Left ventricle myocardium inferior (tissue), 1 donor: ENCODE measurements around the gene SLC16A2. TPM values are rescaled to one million over a fixed set of nuclear protein-coding genes. Genes with fewer than 3 reads are reported as not detected.
"Not testable (repeated sequence)": the region's sequence is repeated elsewhere in the genome, so short reads cannot be mapped to it uniquely, and the experiment has no call there.

Experiments used
- DNase-seq: peaks from one replicate; pipeline ENCODE4 v3.0.0-alpha.2; 2020
- H3K27ac ChIP-seq: fragments of 200-600 bp; replicated peaks from 2 replicates; pipeline ENCODE4 v1.8.0; 2021
- H3K27me3 ChIP-seq: fragments of 200-600 bp; 2 replicates; pipeline ENCODE4 v1.8.0; 2021; ENCODE audit warnings: low read depth
- H3K36me3 ChIP-seq: fragments of 200-600 bp; 2 replicates; pipeline ENCODE4 v1.8.0; 2021
- H3K4me1 ChIP-seq: fragments of 200-600 bp; 2 replicates; pipeline ENCODE4 v1.8.0; 2021
- H3K4me3 ChIP-seq: fragments of 200-600 bp; 2 replicates; pipeline ENCODE4 v1.8.0; 2021; ENCODE audit warnings: mild to moderate bottlenecking, moderate library complexity
- H3K9me3 ChIP-seq: fragments of 200-600 bp; replicated peaks from 2 replicates; pipeline ENCODE4 v1.8.0; 2021
- intact Hi-C: fragments of 100-400 bp; cut with micrococcal nuclease; formaldehyde crosslinking; loops from one replicate; pipeline ENCODE4 v1.11.0; 2022
- total RNA-seq: library from RNA; stranded (reverse); fragmentation: NEBNext Ultra II Directional; extraction: Animal tissue kit (Norgen Biotek cat#: 25700); gene quantifications from one replicate; pipeline ENCODE4 v1.2.1, GENCODE V29; 2021
- TF ChIP-seq, protein P1 (sequence below): fragments of 200-600 bp; IDR thresholded peaks from 2 replicates; pipeline ENCODE4 v1.8.0; 2021; ENCODE audit warnings: antibody characterized with exemption, mild to moderate bottlenecking, borderline replicate concordance
- donor health status: DM: no; HTN: yes; CAD: no; lungs with severe emphysema.

SLC16A2 gene
- total RNA-seq, 1 donor from 2014 or later = 6.1 TPM

DNA sequence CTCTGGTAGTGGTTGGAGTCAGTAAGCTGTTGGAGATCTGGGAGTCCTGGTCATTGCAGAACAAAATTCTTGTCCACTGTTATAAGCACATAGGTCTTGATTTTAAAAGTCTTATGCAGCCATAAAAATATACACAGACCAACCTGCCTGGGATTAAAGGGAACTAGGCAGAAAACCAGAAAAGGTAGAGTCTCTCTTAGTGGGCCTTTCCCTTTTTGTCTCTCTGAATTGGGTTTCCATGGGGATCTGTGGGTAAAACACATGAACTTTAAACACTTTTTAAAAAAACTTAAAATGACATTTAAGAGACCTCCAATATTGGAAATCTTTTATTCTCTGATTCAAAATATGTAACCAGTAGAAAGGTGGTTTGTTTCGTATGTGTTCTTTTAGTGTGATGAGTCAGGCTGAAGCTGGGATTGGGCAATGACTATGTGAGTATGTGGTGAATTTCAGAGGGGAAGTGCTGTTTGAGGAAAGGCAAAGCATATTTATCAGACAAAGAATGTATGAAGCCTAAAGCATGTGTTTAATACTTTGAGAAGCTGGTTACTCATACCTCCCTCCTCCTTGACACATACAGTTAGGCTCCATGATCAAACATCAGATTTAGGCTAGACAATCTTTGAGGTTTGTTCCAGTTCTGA, 29.6 kb downstream of the SLC16A2 start:
- Histone ChIP-seq H3K27me3 (no peaks in the 10 kb centered on the region), H3K4me3 (no peak overlapping the region), H3K9me3 (no peaks in the 10 kb centered on the region), H3K36me3 (no peaks in the 10 kb centered on the region), H3K27ac (no peak overlapping the region), H3K4me1 (no peaks in the 10 kb centered on the region)
- DNase-seq = no peak
- TF ChIP-seq, protein P1, sequence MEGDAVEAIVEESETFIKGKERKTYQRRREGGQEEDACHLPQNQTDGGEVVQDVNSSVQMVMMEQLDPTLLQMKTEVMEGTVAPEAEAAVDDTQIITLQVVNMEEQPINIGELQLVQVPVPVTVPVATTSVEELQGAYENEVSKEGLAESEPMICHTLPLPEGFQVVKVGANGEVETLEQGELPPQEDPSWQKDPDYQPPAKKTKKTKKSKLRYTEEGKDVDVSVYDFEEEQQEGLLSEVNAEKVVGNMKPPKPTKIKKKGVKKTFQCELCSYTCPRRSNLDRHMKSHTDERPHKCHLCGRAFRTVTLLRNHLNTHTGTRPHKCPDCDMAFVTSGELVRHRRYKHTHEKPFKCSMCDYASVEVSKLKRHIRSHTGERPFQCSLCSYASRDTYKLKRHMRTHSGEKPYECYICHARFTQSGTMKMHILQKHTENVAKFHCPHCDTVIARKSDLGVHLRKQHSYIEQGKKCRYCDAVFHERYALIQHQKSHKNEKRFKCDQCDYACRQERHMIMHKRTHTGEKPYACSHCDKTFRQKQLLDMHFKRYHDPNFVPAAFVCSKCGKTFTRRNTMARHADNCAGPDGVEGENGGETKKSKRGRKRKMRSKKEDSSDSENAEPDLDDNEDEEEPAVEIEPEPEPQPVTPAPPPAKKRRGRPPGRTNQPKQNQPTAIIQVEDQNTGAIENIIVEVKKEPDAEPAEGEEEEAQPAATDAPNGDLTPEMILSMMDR = no peak
- intact Hi-C loops = no loop called here

DNA sequence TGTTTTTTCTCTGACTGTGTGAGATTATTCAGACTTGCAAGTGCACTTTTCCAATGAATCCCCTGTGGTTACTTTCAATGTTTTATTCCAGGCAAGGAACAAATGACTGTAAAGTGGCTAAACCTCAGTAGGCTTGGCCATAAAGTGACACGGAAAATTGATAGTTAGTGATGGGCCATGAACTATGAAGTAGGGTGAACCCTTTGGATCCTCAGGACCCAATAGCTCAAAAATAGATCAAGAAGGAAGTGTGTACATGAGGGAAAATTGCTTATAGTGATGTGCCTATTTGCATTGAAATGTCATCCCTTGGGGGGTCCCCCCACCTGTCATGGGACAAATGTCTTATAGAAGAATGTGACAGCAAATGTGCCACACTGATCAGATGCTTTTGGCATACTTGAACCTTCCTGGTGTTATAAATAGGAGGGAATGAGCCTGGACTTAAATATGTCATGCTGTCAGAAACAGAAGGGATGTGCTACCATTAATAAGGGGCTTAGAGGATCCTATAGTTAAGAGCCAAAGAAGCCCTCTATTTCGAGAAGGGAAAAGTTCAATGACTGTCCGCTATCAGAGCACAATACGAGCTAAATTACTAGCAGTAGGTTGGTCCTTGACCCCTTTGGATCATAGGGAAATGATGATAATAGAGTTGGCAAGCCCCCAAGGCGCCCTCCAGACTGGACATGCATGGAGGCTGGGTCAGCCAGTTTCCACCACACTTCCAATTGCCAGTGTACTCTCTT, 30.3 kb downstream of the SLC16A2 start:
- intact Hi-C loops = no loop called here
- Histone ChIP-seq H3K9me3 (no peaks in the 10 kb centered on the region), H3K36me3 (no peaks in the 10 kb centered on the region), H3K4me1 (no peaks in the 10 kb centered on the region), H3K4me3 (no peak overlapping the region), H3K27ac (no peak overlapping the region), H3K27me3 (no peaks in the 10 kb centered on the region)
- no peak for DNase-seq
- TF ChIP-seq, protein P1 = no peak

DNA sequence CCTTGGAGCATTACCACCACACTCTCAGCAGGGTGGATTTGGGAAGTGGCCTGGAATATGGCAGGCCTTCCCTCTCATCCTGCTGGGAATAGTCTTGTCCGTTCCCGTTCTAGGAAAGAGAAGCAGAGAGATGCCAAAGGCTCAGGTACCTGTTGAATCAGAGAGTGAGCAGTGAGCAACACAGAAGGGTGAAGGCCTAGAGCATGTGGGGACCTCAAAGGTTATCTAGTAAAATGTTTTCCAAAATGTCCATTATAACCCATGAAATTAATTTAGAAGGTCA, 30.8 kb downstream of the SLC16A2 start:
- Histone ChIP-seq H3K4me1 (no peaks in the 10 kb centered on the region), H3K4me3 (no peak overlapping the region), H3K36me3 (no peaks in the 10 kb centered on the region), H3K27ac (no peak overlapping the region), H3K9me3 (no peaks in the 10 kb centered on the region), H3K27me3 (no peaks in the 10 kb centered on the region)
- DNase-seq = no peak
- TF ChIP-seq, protein P1 = no peak
- intact Hi-C loops = no loop called here

DNA sequence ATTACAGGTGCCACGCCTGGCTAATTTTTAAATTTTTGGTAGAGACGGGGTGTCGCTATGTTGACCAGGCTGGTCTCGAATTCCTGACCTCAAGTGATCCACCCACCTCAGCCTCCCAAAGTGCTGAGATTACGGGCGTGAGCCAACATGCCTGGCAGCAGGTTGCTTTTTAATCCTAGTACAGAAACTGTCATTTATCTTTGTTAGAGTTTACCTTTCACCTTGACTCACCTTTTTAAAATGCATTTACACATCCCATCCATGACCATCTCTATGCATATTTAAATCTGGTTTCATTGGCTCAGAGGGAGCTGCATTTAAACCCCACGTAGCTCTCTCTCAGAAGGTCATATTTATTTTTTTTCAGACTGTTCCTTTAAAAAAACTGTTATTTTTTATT, 31.9 kb downstream of the SLC16A2 start:
- H3K9me3 ChIP-seq = no peaks in the 10 kb centered on the region
- H3K4me3 ChIP-seq = no peak overlapping the region
- H3K27me3 ChIP-seq = no peaks in the 10 kb centered on the region
- DNase-seq = no peak
- H3K27ac ChIP-seq = no peak overlapping the region
- intact Hi-C loops = no loop called here
- H3K4me1 ChIP-seq = no peaks in the 10 kb centered on the region
- H3K36me3 ChIP-seq = no peaks in the 10 kb centered on the region
- TF ChIP-seq, protein P1 = no peak

DNA sequence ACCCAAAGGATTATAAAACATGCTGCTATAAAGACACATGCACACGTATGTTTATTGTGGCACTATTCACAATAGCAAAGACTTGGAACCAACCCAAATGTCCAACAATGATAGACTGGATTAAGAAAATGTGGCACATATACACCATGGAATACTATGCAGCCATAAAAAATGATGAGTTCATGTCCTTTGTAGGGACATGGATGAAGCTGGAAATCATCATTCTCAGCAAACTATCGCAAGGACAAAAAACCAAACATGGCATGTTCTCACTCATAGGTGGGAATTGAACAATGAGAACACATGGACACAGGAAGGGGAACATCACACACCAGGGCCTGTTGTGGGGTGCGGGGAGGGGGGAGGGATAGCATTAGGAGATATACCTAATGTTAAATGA, 32.9 kb downstream of the SLC16A2 start:
- DNase-seq = not testable (repeated sequence)

DNA sequence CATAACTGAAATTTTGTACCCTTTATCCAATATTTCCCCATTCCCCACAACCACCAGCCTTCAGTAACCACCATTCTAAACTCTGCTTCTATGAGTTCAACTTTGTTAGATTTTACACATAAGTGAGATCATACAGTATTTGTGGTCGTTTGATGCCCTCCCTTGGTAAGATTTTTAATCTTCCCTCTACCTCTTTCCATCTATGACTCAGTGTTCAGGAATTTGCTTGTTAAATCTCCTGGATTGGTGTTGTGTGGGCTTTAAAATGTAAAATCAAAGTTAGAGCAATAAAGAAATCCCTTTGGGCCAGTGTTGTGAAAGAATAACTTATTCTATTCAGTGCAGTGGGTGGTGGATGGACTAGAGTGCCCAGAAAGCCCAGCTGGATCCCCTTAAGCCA, 37.4 kb downstream of the SLC16A2 start:
- TF ChIP-seq, protein P1 = no peak
- H3K27ac ChIP-seq = no peak overlapping the region
- no peak overlapping the region for H3K4me3 ChIP-seq
- no peaks in the 10 kb centered on the region for H3K9me3 ChIP-seq
- intact Hi-C loops = no loop called here
- H3K27me3 ChIP-seq = no peaks in the 10 kb centered on the region
- DNase-seq = no peak
- H3K4me1 ChIP-seq = no peaks in the 10 kb centered on the region
- no peaks in the 10 kb centered on the region for H3K36me3 ChIP-seq

More for the DNA sequence above, 32.9 kb downstream of the SLC16A2 start:
- H3K4me3 ChIP-seq, intact Hi-C loops, H3K4me1 ChIP-seq, H3K27me3 ChIP-seq, H3K27ac ChIP-seq, H3K36me3 ChIP-seq, H3K9me3 ChIP-seq: not testable (repeated sequence)
